Ishikawa (cell line): Measurements from ENCODE around the gene GDAP1L1.
A peak's percentile ranks its signal among the peaks of the same experiment; 100 is the strongest.

Source experiments
- CEBPB ChIP-seq: IDR thresholded peaks from 2 replicates; pipeline ENCODE4 v1.6.1; 2012
- CREB1 ChIP-seq: IDR thresholded peaks from 2 replicates; pipeline ENCODE4 v1.6.1; 2012; ENCODE audit warnings: low read depth
- EGR1 ChIP-seq: IDR thresholded peaks from 2 replicates; pipeline ENCODE4 v1.6.1; 2012
- EP300 ChIP-seq: IDR thresholded peaks from 2 replicates; pipeline ENCODE4 v1.6.1; 2012; ENCODE audit warnings: borderline replicate concordance
- FOXM1 ChIP-seq: IDR thresholded peaks from 2 replicates; pipeline ENCODE4 v1.6.1; 2012; ENCODE audit warnings: low read depth, borderline replicate concordance
- NFIC ChIP-seq: IDR thresholded peaks from 2 replicates; pipeline ENCODE4 v1.6.1; 2012
- RAD21 ChIP-seq: IDR thresholded peaks from 2 replicates; pipeline ENCODE4 v1.6.1; 2012; ENCODE audit warnings: low read depth
- TAF1 ChIP-seq: IDR thresholded peaks from 2 replicates; pipeline ENCODE4 v1.6.1; 2012; ENCODE audit warnings: low read depth, mild to moderate bottlenecking
- TCF12 ChIP-seq: IDR thresholded peaks from 2 replicates; pipeline ENCODE4 v1.6.1; 2012; ENCODE audit warnings: low read depth
- TEAD4 ChIP-seq: IDR thresholded peaks from 2 replicates; pipeline ENCODE4 v1.6.1; 2012
- YY1 ChIP-seq: IDR thresholded peaks from 2 replicates; pipeline ENCODE4 v1.6.1; 2012; ENCODE audit warnings: low read depth
- ZBTB7A ChIP-seq: IDR thresholded peaks from 2 replicates; pipeline ENCODE4 v1.6.1; 2012; ENCODE audit warnings: low read depth
- TF ChIP-seq, protein P1 (sequence below): IDR thresholded peaks from 2 replicates; pipeline ENCODE4 v1.6.1; 2012
- TF ChIP-seq, protein P2 (sequence below): IDR thresholded peaks from 2 replicates; pipeline ENCODE4 v1.6.1; 2012
- TF ChIP-seq, protein P3 (sequence below): IDR thresholded peaks from 2 replicates; pipeline ENCODE4 v1.6.1; 2012; ENCODE audit warnings: low read depth, mild to moderate bottlenecking

GDAP1L1 gene

GRCh38 chr20:44203161-44203560 is 43.9 kb upstream of the GDAP1L1 start:
- TF ChIP-seq, protein P1, sequence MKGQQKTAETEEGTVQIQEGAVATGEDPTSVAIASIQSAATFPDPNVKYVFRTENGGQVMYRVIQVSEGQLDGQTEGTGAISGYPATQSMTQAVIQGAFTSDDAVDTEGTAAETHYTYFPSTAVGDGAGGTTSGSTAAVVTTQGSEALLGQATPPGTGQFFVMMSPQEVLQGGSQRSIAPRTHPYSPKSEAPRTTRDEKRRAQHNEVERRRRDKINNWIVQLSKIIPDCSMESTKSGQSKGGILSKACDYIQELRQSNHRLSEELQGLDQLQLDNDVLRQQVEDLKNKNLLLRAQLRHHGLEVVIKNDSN = no peak
- TF ChIP-seq EGR1 (no peak), RAD21 (no peak), CREB1 (no peak), YY1 (no peak), TEAD4 (no peak), FOXM1 (no peak), TAF1 (no peak), CEBPB (no peak), TCF12 (no peak), ZBTB7A (no peak), NFIC (no peak)
- TF ChIP-seq, protein P2, sequence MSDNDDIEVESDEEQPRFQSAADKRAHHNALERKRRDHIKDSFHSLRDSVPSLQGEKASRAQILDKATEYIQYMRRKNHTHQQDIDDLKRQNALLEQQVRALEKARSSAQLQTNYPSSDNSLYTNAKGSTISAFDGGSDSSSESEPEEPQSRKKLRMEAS = no peak
- TF ChIP-seq, protein P3, sequence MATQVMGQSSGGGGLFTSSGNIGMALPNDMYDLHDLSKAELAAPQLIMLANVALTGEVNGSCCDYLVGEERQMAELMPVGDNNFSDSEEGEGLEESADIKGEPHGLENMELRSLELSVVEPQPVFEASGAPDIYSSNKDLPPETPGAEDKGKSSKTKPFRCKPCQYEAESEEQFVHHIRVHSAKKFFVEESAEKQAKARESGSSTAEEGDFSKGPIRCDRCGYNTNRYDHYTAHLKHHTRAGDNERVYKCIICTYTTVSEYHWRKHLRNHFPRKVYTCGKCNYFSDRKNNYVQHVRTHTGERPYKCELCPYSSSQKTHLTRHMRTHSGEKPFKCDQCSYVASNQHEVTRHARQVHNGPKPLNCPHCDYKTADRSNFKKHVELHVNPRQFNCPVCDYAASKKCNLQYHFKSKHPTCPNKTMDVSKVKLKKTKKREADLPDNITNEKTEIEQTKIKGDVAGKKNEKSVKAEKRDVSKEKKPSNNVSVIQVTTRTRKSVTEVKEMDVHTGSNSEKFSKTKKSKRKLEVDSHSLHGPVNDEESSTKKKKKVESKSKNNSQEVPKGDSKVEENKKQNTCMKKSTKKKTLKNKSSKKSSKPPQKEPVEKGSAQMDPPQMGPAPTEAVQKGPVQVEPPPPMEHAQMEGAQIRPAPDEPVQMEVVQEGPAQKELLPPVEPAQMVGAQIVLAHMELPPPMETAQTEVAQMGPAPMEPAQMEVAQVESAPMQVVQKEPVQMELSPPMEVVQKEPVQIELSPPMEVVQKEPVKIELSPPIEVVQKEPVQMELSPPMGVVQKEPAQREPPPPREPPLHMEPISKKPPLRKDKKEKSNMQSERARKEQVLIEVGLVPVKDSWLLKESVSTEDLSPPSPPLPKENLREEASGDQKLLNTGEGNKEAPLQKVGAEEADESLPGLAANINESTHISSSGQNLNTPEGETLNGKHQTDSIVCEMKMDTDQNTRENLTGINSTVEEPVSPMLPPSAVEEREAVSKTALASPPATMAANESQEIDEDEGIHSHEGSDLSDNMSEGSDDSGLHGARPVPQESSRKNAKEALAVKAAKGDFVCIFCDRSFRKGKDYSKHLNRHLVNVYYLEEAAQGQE = no peak

- TF ChIP-seq, protein P2 = peak; percentile 81
- TF ChIP-seq TCF12 = peak; percentile 66; the same call in 1 of the 2 replicates
- peak; percentile 95 for TF ChIP-seq TEAD4
- TF ChIP-seq, protein P1 = 0 out of 2 replicates have a peak, but pooled peaks have one; percentile 14
- no peak for TF ChIP-seq CREB1
- peak; percentile 89 for TF ChIP-seq NFIC
- TF ChIP-seq EGR1 = no peak
- TF ChIP-seq TAF1 = no peak
- TF ChIP-seq YY1 = no peak
- TF ChIP-seq FOXM1 = peak; percentile 74
- TF ChIP-seq EP300 = peak; percentile 68; the same call in 1 of the 2 replicates
- TF ChIP-seq, protein P3 = no peak
- 0 out of 2 replicates have a peak, but pooled peaks have one; percentile 14 for TF ChIP-seq CEBPB
- TF ChIP-seq RAD21 = no peak
- no peak for TF ChIP-seq ZBTB7A
These were observed 42.8 kb upstream of the GDAP1L1 start for GRCh38 chr20:44204156-44204831.

GRCh38 chr20:44204832-44205215 is 42.3 kb upstream of the GDAP1L1 start:
- TF ChIP-seq, protein P3 = no peak
- no peak for TF ChIP-seq EGR1
- TF ChIP-seq ZBTB7A = no peak
- no peak for TF ChIP-seq CEBPB
- TF ChIP-seq RAD21 = no peak
- TF ChIP-seq, protein P2 = no peak; the same call in 1 of the 2 replicates
- TF ChIP-seq TAF1 = no peak
- no peak for TF ChIP-seq TEAD4
- no peak for TF ChIP-seq YY1
- TF ChIP-seq, protein P1 = no peak
- TF ChIP-seq CREB1 = no peak
- TF ChIP-seq TCF12 = no peak
- no peak for TF ChIP-seq NFIC
- TF ChIP-seq EP300 = no peak
- no peak for TF ChIP-seq FOXM1
